Spleen (tissue), 7 donors: ENCODE results near the gene RPS19BP1.
A peak's percentile ranks its signal among the peaks of the same experiment; 100 is the strongest.

Source experiments
- CTCF ChIP-seq, 11 experiments: fragments of 200-600 bp in 7 of 11; fragments of 450-650 bp in 4 of 11; sonication (generic) in 4 of 11; IDR thresholded peaks in 8 of 11; conservative IDR thresholded peaks in 3 of 11; 1 replicate in 7 of 11; 2 replicates in 4 of 11; pipeline versions ENCODE4 v1.4.0 to v1.8.0; 2016 to 2021; ENCODE audit warnings: antibody characterized with exemption in 11 of 11, inconsistent platforms in 4 of 11, mild to moderate bottlenecking in 1 of 11
- POLR2AphosphoS5 ChIP-seq, 3 donors: sonication (generic); formaldehyde crosslinking; IDR thresholded peaks; one replicate each; pipeline ENCODE4 v1.5.1; 2017; ENCODE audit warnings: antibody characterized with exemption in 3 of 3
- donor health status: DM: no; HTN: no; CAD: no; lungs with moderate emphysema.
- donor health status: DM: no; HTN: no; CAD: no.
- donor health status: DM: no; HTN: no; CAD: no.

- TF ChIP-seq CTCF (IDR thresholded peaks at IDR 0.05 in 8 of 11, conservative IDR thresholded peaks at IDR 0.05 in 3 of 11) (no peak), POLR2AphosphoS5 (IDR thresholded peaks at IDR 0.05) (peak in 2 of 3 donors; percentile 34 to 61)
Measured at GRCh38 chr22:39528080-39528661, 4.4 kb downstream of the RPS19BP1 start.
